NB4 (cell line): ENCODE results near the gene MME.

Source experiments
- CTCF ChIP-seq: IDR thresholded peaks from one replicate; pipeline ENCODE4 v1.5.1; 2012; ENCODE audit warnings: low read depth, low read length
- MAX ChIP-seq: IDR thresholded peaks from 2 replicates; pipeline ENCODE4 v1.6.1; 2011; ENCODE audit warnings: low read depth, low read length
- MYC ChIP-seq: IDR thresholded peaks from 2 replicates; pipeline ENCODE4 v1.6.1; 2011; ENCODE audit warnings: low read depth, low read length
- POLR2A ChIP-seq: IDR thresholded peaks from 2 replicates; pipeline ENCODE4 v1.6.1; 2011; ENCODE audit warnings: mild to moderate bottlenecking; ENCODE audit not compliant: insufficient read length; ENCODE audit errors: extremely low read depth

- no peak for TF ChIP-seq CTCF
- TF ChIP-seq POLR2A: no peak
- TF ChIP-seq MAX: no peak
- TF ChIP-seq MYC: no peak
Measured at GRCh38 chr3:155179437-155179827, 99.3 kb downstream of the MME start.
